ENCODE data around the gene OXCT1.

Gene OXCT1

DNA sequence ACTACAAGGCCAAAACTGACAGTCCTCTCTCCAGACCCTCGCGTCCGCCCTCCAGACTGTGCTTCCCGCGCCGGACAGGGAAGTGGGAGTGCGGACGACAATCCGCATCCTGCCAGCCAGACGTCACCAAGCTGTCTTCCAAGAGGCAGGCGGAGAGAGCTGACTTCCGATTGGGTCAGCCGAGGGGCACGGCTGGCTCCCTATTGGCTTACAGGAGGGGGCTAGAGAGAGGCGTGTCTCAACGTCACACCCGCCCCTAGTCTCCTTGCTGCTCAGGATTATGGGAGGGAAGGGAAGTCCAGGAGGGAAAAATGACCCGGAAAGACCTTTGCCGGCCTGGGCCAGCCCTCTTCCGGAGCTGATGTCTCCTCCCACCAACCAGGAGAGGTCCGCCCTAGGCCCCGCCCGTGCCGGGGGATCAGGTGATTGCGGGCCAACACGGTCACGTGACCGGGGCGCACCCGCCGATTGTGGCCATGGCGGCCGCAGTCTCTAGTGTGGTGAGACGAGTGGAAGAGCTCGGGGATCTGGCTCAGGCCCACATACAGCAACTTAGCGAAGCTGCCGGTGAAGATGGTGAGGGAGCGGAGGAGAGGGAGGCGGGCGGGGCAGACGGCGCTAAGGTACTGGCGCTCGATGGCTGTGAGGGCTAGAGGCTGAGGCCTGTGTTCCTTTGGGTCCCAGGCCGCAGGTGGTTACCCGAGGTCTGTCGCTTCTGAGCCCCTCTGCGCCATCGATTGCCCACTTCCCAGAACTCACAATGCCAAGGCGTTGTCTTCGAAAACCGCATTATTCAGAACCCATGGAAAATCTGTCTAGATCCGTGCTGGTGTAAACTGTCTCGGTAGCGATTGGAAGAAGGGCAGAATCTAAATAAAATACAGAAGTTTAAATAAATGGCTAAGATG is 33.9 kb upstream of the OXCT1 start, which contains the start of gene RIMOC1 (continued):
- TF ChIP-seq, protein P1, sequence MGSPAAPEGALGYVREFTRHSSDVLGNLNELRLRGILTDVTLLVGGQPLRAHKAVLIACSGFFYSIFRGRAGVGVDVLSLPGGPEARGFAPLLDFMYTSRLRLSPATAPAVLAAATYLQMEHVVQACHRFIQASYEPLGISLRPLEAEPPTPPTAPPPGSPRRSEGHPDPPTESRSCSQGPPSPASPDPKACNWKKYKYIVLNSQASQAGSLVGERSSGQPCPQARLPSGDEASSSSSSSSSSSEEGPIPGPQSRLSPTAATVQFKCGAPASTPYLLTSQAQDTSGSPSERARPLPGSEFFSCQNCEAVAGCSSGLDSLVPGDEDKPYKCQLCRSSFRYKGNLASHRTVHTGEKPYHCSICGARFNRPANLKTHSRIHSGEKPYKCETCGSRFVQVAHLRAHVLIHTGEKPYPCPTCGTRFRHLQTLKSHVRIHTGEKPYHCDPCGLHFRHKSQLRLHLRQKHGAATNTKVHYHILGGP (tag by site-specific recombination; IDR thresholded peaks at IDR 0.05): no peak
- TF ChIP-seq, protein P2, sequence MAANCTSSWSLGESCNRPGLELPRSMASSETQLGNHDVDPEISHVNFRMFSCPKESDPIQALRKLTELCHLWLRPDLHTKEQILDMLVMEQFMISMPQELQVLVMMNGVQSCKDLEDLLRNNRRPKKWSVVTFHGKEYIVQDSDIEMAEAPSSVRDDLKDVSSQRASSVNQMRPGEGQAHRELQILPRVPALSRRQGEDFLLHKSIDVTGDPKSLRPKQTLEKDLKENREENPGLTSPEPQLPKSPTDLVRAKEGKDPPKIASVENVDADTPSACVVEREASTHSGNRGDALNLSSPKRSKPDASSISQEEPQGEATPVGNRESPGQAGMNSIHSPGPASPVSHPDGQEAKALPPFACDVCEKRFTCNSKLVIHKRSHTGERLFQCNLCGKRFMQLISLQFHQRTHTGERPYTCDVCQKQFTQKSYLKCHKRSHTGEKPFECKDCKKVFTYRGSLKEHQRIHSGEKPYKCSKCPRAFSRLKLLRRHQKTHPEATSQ (tag by site-specific recombination; IDR thresholded peaks at IDR 0.05): peak; percentile 92; the same call in 1 of the 2 replicates
- TF ChIP-seq ZNF610 (tag by site-specific recombination; IDR thresholded peaks at IDR 0.05; ENCODE audit: borderline replicate concordance) (peak; percentile 64; the same call in 1 of the 2 replicates), KLF8 (tag by site-specific recombination; IDR thresholded peaks at IDR 0.05) (peak; percentile 97), ZBTB48 (tag by site-specific recombination; IDR thresholded peaks at IDR 0.05) (no peak), ZNF791 (tag by site-specific recombination; IDR thresholded peaks at IDR 0.05) (no peak), ZNF121 (tag by site-specific recombination; IDR thresholded peaks at IDR 0.05) (no peak), ZNF157 (tag by site-specific recombination; IDR thresholded peaks at IDR 0.05) (no peak), ZNF16 (tag by site-specific recombination; IDR thresholded peaks at IDR 0.05; ENCODE audit: low read depth) (no peak), ZBTB21 (tag by site-specific recombination; IDR thresholded peaks at IDR 0.05) (peak; percentile 96), MYNN (tag by site-specific recombination; IDR thresholded peaks at IDR 0.05; ENCODE audit: borderline replicate concordance) (no peak), KLF16 (tag by site-specific recombination; IDR thresholded peaks at IDR 0.05) (peak; percentile 95; the same call in 1 of the 2 replicates), ZNF664 (tag by site-specific recombination; IDR thresholded peaks at IDR 0.05) (no peak), ZNF571 (tag by site-specific recombination; IDR thresholded peaks at IDR 0.05) (no peak), ZNF843 (tag by site-specific recombination; IDR thresholded peaks at IDR 0.05) (peak; percentile 70), ZNF174 (tag by site-specific recombination; IDR thresholded peaks at IDR 0.05) (no peak), ZNF600 (tag by site-specific recombination; IDR thresholded peaks at IDR 0.05) (peak; percentile 100)
- TF ChIP-seq, protein P3, sequence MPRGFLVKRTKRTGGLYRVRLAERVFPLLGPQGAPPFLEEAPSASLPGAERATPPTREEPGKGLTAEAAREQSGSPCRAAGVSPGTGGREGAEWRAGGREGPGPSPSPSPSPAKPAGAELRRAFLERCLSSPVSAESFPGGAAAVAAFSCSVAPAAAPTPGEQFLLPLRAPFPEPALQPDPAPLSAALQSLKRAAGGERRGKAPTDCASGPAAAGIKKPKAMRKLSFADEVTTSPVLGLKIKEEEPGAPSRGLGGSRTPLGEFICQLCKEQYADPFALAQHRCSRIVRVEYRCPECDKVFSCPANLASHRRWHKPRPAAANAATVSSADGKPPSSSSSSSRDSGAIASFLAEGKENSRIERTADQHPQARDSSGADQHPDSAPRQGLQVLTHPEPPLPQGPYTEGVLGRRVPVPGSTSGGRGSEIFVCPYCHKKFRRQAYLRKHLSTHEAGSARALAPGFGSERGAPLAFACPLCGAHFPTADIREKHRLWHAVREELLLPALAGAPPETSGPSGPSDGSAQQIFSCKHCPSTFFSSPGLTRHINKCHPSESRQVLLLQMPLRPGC (tag by site-specific recombination; IDR thresholded peaks at IDR 0.05): peak; percentile 77
- TF ChIP-seq, protein P4, sequence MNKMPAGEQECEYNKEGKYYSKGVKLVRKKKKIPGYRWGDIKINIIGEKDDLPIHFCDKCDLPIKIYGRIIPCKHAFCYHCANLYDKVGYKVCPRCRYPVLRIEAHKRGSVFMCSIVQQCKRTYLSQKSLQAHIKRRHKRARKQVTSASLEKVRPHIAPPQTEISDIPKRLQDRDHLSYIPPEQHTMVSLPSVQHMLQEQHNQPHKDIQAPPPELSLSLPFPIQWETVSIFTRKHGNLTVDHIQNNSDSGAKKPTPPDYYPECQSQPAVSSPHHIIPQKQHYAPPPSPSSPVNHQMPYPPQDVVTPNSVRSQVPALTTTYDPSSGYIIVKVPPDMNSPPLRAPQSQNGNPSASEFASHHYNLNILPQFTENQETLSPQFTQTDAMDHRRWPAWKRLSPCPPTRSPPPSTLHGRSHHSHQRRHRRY (tag by site-specific recombination; IDR thresholded peaks at IDR 0.05): 0 out of 2 replicates have a peak, but pooled peaks have one; percentile 46
- TF ChIP-seq, protein P5, sequence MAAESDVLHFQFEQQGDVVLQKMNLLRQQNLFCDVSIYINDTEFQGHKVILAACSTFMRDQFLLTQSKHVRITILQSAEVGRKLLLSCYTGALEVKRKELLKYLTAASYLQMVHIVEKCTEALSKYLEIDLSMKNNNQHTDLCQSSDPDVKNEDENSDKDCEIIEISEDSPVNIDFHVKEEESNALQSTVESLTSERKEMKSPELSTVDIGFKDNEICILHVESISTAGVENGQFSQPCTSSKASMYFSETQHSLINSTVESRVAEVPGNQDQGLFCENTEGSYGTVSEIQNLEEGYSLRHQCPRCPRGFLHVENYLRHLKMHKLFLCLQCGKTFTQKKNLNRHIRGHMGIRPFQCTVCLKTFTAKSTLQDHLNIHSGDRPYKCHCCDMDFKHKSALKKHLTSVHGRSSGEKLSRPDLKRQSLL (tag by site-specific recombination; IDR thresholded peaks at IDR 0.05): peak; percentile 48
- TF ChIP-seq, protein P6, sequence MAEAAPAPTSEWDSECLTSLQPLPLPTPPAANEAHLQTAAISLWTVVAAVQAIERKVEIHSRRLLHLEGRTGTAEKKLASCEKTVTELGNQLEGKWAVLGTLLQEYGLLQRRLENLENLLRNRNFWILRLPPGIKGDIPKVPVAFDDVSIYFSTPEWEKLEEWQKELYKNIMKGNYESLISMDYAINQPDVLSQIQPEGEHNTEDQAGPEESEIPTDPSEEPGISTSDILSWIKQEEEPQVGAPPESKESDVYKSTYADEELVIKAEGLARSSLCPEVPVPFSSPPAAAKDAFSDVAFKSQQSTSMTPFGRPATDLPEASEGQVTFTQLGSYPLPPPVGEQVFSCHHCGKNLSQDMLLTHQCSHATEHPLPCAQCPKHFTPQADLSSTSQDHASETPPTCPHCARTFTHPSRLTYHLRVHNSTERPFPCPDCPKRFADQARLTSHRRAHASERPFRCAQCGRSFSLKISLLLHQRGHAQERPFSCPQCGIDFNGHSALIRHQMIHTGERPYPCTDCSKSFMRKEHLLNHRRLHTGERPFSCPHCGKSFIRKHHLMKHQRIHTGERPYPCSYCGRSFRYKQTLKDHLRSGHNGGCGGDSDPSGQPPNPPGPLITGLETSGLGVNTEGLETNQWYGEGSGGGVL (tag by site-specific recombination; IDR thresholded peaks at IDR 0.05): no peak
- TF ChIP-seq, protein P7, sequence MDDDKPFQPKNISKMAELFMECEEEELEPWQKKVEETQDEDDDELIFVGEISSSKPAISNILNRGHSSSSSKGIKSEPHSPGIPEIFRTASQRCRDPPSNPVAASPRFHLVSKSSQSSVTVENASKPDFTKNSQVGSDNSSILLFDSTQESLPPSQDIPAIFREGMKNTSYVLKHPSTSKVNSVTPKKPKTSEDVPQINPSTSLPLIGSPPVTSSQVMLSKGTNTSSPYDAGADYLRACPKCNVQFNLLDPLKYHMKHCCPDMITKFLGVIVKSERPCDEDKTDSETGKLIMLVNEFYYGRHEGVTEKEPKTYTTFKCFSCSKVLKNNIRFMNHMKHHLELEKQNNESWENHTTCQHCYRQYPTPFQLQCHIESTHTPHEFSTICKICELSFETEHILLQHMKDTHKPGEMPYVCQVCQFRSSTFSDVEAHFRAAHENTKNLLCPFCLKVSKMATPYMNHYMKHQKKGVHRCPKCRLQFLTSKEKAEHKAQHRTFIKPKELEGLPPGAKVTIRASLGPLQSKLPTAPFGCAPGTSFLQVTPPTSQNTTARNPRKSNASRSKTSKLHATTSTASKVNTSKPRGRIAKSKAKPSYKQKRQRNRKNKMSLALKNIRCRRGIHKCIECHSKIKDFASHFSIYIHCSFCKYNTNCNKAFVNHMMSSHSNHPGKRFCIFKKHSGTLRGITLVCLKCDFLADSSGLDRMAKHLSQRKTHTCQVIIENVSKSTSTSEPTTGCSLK (tag by site-specific recombination; IDR thresholded peaks at IDR 0.05): no peak
- TF ChIP-seq, protein P8, sequence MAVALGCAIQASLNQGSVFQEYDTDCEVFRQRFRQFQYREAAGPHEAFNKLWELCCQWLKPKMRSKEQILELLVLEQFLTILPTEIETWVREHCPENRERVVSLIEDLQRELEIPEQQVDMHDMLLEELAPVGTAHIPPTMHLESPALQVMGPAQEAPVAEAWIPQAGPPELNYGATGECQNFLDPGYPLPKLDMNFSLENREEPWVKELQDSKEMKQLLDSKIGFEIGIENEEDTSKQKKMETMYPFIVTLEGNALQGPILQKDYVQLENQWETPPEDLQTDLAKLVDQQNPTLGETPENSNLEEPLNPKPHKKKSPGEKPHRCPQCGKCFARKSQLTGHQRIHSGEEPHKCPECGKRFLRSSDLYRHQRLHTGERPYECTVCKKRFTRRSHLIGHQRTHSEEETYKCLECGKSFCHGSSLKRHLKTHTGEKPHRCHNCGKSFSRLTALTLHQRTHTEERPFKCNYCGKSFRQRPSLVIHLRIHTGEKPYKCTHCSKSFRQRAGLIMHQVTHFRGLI (tag by site-specific recombination; IDR thresholded peaks at IDR 0.05): peak; percentile 78; the same call in 1 of the 2 replicates

Data from HEK293 (cell line).